AG09309 (cell line): ENCODE results near the gene TREX2.

Experiments used
- DNase-seq: peaks from one replicate; pipeline ENCODE4 v3.0.0-alpha.2; 2010; ENCODE audit warnings: low read depth
- H3K4me3 ChIP-seq: 2 replicates; pipeline ENCODE4 v1.5.1; 2011; ENCODE audit warnings: mild to moderate bottlenecking, low read depth, low read length, moderate library complexity; ENCODE audit not compliant: control insufficient read depth
- TF ChIP-seq, protein P1 (sequence below): IDR thresholded peaks from 2 replicates; pipeline ENCODE4 v1.5.1; 2011; ENCODE audit warnings: mild to moderate bottlenecking, low read depth, low read length, inconsistent platforms; ENCODE audit not compliant: insufficient read depth, control insufficient read depth; ENCODE audit errors: missing control alignments

TREX2 gene

DNA sequence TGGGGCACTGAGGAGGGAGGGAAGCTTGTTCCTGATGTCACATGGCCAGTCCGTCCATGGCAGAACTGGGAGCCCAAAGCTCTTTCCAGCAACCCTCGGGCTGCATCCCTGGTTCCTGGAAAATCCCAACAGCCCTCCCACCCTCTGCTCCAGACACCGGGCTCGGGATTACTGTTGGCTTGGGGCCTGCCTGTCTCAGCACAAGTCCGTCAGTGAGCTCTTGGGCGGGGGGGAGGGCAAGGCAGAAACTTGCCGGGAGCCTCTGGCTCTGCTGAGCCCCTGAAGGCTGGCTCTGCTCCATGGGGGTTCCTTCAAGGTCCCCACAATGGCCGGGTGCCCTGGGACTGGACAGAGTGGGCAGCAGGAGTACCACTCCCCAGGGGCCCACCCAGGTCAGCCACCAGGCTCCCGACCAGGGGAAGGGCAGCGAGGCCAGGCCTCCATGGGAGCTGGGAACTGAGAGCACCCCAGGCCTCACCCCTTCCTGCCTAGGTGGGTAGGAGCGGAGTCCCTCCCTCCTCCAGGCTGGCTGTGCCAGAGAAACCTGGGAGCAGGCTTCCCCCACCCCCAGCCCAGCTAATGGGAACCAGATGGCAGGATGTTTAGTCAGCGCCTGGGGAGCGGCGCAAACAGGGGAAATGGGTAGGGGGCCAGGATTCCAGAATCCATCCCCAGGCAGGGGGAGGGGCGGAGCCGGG is 31.0 kb upstream of the TREX2 start:
- no peak for DNase-seq

DNA sequence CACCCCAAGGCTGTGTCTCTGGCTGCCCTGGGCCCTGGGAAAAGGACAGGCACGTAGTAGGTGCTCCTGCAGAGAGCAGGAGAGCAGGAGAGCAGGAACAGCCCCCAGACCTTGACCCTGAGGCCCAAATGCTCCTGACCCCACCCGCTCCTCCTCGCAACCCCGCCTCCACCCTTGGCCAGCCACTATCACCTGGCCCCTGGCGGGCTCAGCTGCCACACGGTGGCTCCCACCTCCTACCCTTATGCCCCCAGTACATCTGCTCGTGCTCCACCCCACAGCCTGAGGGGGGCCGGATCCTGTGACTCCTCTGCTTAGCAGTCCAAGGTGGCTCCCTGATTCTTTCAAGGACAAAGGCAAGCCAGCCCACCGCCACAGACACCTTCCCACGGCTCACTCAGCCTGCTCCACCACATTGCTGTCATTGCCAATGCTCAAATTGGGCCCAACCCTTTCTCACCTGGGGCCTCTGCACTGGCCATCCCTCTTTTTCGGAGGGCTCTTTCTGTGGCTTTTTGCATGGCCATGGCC is 30.0 kb upstream of the TREX2 start:
- no peak overlapping the region for H3K4me3 ChIP-seq
- DNase-seq: no peak
- TF ChIP-seq, protein P1, sequence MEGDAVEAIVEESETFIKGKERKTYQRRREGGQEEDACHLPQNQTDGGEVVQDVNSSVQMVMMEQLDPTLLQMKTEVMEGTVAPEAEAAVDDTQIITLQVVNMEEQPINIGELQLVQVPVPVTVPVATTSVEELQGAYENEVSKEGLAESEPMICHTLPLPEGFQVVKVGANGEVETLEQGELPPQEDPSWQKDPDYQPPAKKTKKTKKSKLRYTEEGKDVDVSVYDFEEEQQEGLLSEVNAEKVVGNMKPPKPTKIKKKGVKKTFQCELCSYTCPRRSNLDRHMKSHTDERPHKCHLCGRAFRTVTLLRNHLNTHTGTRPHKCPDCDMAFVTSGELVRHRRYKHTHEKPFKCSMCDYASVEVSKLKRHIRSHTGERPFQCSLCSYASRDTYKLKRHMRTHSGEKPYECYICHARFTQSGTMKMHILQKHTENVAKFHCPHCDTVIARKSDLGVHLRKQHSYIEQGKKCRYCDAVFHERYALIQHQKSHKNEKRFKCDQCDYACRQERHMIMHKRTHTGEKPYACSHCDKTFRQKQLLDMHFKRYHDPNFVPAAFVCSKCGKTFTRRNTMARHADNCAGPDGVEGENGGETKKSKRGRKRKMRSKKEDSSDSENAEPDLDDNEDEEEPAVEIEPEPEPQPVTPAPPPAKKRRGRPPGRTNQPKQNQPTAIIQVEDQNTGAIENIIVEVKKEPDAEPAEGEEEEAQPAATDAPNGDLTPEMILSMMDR: no peak

More for the DNA sequence above, 31.0 kb upstream of the TREX2 start:
- TF ChIP-seq, protein P1: no peak
- no peak overlapping the region for H3K4me3 ChIP-seq

DNA sequence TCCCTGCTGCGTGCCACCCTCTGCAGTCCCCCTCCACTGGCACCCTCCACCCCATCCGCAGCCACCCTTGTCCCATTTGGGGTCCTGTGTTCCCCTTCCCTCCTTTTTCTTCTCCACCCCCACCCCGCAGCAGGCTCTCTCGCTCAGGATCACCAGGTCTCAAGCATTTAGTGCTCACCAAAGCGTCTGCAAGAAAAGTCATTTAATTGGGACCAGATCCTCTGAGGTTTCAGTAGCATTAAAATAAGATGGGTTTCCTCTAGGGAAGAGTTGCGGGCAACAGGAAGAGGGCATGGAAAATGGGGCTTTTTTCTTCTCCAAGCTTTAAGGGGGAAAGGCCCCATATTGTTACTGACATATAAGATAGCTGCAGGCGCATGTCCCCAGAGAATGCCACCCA is 29.4 kb upstream of the TREX2 start:
- TF ChIP-seq, protein P1: no peak
- DNase-seq: no peak
- H3K4me3 ChIP-seq: no peak overlapping the region

DNA sequence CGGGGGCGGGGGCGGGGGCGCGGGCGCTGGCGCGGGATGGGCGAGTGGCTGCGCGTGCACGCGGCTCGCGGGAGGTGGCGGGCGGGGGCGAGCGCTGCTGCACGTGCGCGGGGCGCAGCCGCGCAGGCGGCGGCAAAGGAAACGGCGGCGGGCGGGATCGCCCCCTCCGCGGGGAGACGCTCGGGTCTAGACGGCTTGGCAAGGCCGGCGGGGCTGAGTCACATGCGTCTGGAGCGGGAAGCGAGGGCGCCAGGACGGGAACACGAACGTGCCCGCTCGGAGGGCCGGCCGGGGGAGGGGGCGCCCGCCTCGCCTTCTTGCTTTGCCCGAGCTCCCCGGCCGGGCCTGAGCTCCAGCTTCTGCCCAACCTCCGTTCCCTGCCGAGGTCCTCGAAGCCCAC is 28.9 kb upstream of the TREX2 start:
- DNase-seq: no peak
- H3K4me3 ChIP-seq: no peak overlapping the region
- TF ChIP-seq, protein P1: no peak

DNA sequence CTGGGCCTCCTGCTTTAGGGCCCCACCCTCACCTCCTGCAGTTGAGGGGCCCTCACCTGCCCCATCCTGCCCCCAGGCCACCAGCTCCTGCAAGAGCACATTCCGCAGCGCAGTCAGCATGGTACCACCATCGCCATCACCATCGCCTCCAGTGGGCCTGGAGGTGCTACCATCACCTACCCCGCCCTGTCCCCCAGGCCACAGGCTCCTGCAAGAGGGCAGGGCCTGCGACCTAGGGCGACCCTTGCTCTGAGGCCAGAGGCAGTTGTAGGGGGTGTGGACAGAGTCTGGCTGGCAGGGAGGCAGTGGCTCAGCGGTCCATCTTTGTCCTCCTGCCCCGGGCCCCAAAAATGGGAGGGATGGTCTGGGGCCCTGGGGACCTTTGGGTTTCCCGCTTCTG is 28.4 kb upstream of the TREX2 start:
- no peak overlapping the region for H3K4me3 ChIP-seq
- no peak for DNase-seq
- TF ChIP-seq, protein P1: no peak

DNA sequence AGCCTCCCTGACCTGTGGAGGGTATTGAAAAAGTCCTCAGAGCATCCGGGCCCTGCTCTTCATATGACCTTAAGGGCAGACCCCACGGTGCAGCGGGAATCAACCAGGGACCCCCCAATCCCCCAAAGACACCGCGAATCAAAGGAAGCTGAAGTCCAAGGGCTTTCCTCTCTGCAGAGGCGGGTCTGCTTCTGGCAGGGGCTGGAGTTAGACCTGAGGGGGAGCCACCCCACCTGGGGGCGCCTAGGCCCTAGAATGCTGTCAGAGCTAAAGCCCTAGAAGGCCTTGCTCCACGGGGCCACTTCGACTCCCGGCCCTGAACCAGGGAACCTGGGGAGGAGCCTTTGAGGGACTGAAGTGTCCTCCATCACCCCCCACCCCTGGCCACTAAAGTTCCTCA is 27.3 kb upstream of the TREX2 start:
- DNase-seq: no peak
- TF ChIP-seq, protein P1: no peak
- H3K4me3 ChIP-seq: no peak overlapping the region
